MM.1S (cell line): ENCODE results near the gene COLEC12.

Source experiments
- CTCF ChIP-seq: fragments of 300-600 bp; sonication (generic); IDR thresholded peaks from 2 replicates; pipeline ENCODE4 v1.5.1; 2016; ENCODE audit warnings: antibody characterized with exemption, low read length, mixed read lengths
- EZH2 ChIP-seq: fragments of 300-600 bp; sonication (generic); optimal IDR thresholded peaks from 2 replicates; pipeline ENCODE3; 2017; ENCODE audit warnings: low read depth, mild to moderate bottlenecking, antibody characterized with exemption, low read length, mixed read lengths
- EZH2phosphoT487 ChIP-seq: fragments of 300-600 bp; sonication (generic); IDR thresholded peaks from 2 replicates; pipeline ENCODE4 v1.6.1; 2018; ENCODE audit warnings: antibody characterized with exemption, low read length

- TF ChIP-seq CTCF (no peak), EZH2 (no peak), EZH2phosphoT487 (no peak)
Measured at GRCh38 chr18:272650-273049, 227.9 kb downstream of the COLEC12 start.
